NT2/D1 (cell line): ENCODE data around the gene RBM39.

Experiments
- DNase-seq: peaks from one replicate; pipeline ENCODE4 v3.0.0-alpha.2; 2011; ENCODE audit warnings: low read depth, low spot score
- H3K27me3 ChIP-seq: 2 replicates; pipeline ENCODE4 v1.6.0; 2011; ENCODE audit warnings: mild to moderate bottlenecking; ENCODE audit not compliant: insufficient read length, insufficient read depth
- H3K36me3 ChIP-seq: 2 replicates; pipeline ENCODE4 v1.6.1; 2011; ENCODE audit warnings: mild to moderate bottlenecking, low read length, mixed read lengths; ENCODE audit not compliant: insufficient read depth, insufficient read length
- H3K4me1 ChIP-seq: 2 replicates; pipeline ENCODE4 v1.5.1; 2011; ENCODE audit not compliant: insufficient read depth, insufficient read length
- H3K4me3 ChIP-seq: 2 replicates; pipeline ENCODE4 v1.5.1; 2011; ENCODE audit warnings: low read depth; ENCODE audit not compliant: insufficient read length
- H3K9ac ChIP-seq: 2 replicates; pipeline ENCODE4 v1.6.0; 2011; ENCODE audit warnings: low read depth; ENCODE audit not compliant: insufficient read length
- H3K9me3 ChIP-seq: 2 replicates; pipeline ENCODE4 v1.5.1; 2011; ENCODE audit warnings: mild to moderate bottlenecking, low read length; ENCODE audit not compliant: insufficient read depth
- SUZ12 ChIP-seq: IDR thresholded peaks from 2 replicates; pipeline ENCODE4 v1.6.1; 2011; ENCODE audit not compliant: insufficient read length, insufficient read depth; ENCODE audit errors: extremely low read depth
- YY1 ChIP-seq: IDR thresholded peaks from 2 replicates; pipeline ENCODE4 v1.6.1; 2011; ENCODE audit not compliant: insufficient read length, insufficient read depth
- ZNF274 ChIP-seq: IDR thresholded peaks from 2 replicates; pipeline ENCODE4 v1.6.1; 2011; ENCODE audit warnings: mild to moderate bottlenecking, low read depth, low read length

Gene RBM39

DNA sequence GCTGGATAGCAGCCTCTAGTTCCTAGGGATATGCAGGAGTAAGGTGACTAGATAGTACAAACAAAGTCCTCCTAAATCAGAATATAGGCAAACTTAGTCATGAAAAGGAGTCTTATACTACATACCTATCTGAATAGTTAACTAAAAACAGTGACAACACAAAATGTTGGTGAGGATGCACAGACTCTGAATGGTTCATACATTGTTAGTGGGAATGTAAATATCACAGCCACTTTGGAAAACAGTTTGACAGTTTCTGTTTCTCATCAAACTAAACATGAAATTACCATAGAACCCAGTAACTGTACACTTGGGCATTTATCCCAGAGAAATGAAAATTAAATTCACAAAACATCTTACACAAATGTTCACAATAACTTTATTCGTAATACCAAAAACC lies 60.1 kb downstream of the RBM39 start:
- peaks cover 2% of the 10 kb centered on the region; the same call in 1 of the 2 replicates for H3K9me3 ChIP-seq

GRCh38 chr20:35680452-35681183 lies 61.4 kb downstream of the RBM39 start:
- DNase-seq: no peak
- no peaks in the 10 kb centered on the region for H3K36me3 ChIP-seq
- H3K9ac ChIP-seq: no peak overlapping the region
- no peak overlapping the region for H3K4me3 ChIP-seq
- no peaks in the 10 kb centered on the region for H3K27me3 ChIP-seq
- no peaks in the 10 kb centered on the region for H3K4me1 ChIP-seq
- H3K9me3 ChIP-seq: no peaks in the 10 kb centered on the region
- TF ChIP-seq ZNF274: no peak

More for the DNA sequence above, 60.1 kb downstream of the RBM39 start:
- no peak overlapping the region for H3K9ac ChIP-seq
- DNase-seq: no peak
- H3K4me1 ChIP-seq: no peaks in the 10 kb centered on the region
- no peak for TF ChIP-seq ZNF274
- no peak for TF ChIP-seq SUZ12
- no peak for TF ChIP-seq YY1
- no peaks in the 10 kb centered on the region for H3K27me3 ChIP-seq
- no peak overlapping the region for H3K4me3 ChIP-seq
- H3K36me3 ChIP-seq: peaks cover 2% of the 10 kb centered on the region

DNA sequence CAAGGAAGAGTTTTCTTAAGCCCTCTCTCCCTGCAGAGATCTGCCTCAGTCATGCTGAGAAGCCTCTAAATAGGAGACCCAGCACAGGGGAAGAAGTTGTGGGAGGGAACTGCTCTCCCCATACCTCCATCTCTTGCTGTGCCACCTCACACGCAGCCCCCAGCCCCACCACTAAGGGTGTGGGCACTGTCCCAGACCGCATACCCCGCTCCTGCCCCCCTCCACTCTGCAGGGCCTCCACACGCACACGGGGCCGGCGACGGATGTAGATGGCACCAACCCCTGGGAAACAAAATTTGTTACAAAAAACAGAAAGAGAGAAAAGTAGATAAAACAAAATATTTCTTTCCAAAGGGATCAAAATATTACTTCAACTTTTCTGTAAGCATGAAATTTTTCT lies 67.1 kb downstream of the RBM39 start:
- H3K4me3 ChIP-seq: no peak overlapping the region
- H3K9me3 ChIP-seq: no peaks in the 10 kb centered on the region
- H3K4me1 ChIP-seq: no peaks in the 10 kb centered on the region
- DNase-seq: no peak
- H3K27me3 ChIP-seq: no peaks in the 10 kb centered on the region
- H3K36me3 ChIP-seq: peaks cover 31% of the 10 kb centered on the region
- TF ChIP-seq ZNF274 (no peak), SUZ12 (no peak)
- no peak overlapping the region for H3K9ac ChIP-seq

- Histone ChIP-seq H3K27me3 (no peaks in the 10 kb centered on the region), H3K9ac (no peak overlapping the region), H3K4me1 (no peaks in the 10 kb centered on the region), H3K9me3 (no peaks in the 10 kb centered on the region), H3K4me3 (no peak overlapping the region), H3K36me3 (peaks cover 41% of the 10 kb centered on the region)
- TF ChIP-seq ZNF274 (no peak), SUZ12 (no peak), YY1 (no peak)
- DNase-seq: no peak
These were observed 68.2 kb downstream of the RBM39 start for GRCh38 chr20:35673884-35674283.

- peaks cover 45% of the 10 kb centered on the region for H3K36me3 ChIP-seq
- TF ChIP-seq SUZ12: no peak
- no peak for TF ChIP-seq ZNF274
- TF ChIP-seq YY1: no peak
- no peak overlapping the region for H3K9ac ChIP-seq
These were observed 72.4 kb downstream of the RBM39 start for GRCh38 chr20:35669681-35670080.

GRCh38 chr20:35669221-35669620 lies 72.8 kb downstream of the RBM39 start:
- DNase-seq: no peak
- Histone ChIP-seq H3K9me3 (no peaks in the 10 kb centered on the region), H3K27me3 (no peaks in the 10 kb centered on the region), H3K4me1 (no peaks in the 10 kb centered on the region), H3K4me3 (no peak overlapping the region), H3K9ac (no peak overlapping the region), H3K36me3 (peaks cover 44% of the 10 kb centered on the region)
- TF ChIP-seq SUZ12: no peak
- TF ChIP-seq YY1: no peak
- no peak for TF ChIP-seq ZNF274

More at GRCh38 chr20:35669681-35670080, 72.4 kb downstream of the RBM39 start:
- no peak for DNase-seq
- Histone ChIP-seq H3K4me1 (no peaks in the 10 kb centered on the region), H3K4me3 (no peak overlapping the region), H3K9me3 (no peaks in the 10 kb centered on the region), H3K27me3 (no peaks in the 10 kb centered on the region)

- Histone ChIP-seq H3K36me3 (peaks cover 21% of the 10 kb centered on the region), H3K9ac (no peak overlapping the region), H3K4me1 (no peaks in the 10 kb centered on the region), H3K27me3 (no peaks in the 10 kb centered on the region), H3K4me3 (no peak overlapping the region), H3K9me3 (no peaks in the 10 kb centered on the region)
- no peak for DNase-seq
- TF ChIP-seq YY1 (no peak), ZNF274 (no peak), SUZ12 (no peak)
These were observed 76.1 kb downstream of the RBM39 start for GRCh38 chr20:35665949-35666288.
